ENCODE measurements around the gene CAB39L. TPM values are rescaled to one million over a fixed set of nuclear protein-coding genes. Genes with fewer than 3 reads are reported as not detected.
A peak's percentile ranks its signal among the peaks of the same experiment; 100 is the strongest.

CAB39L gene
- total RNA-seq, 1 donor from 2014 or later: 8.8 TPM

DNA sequence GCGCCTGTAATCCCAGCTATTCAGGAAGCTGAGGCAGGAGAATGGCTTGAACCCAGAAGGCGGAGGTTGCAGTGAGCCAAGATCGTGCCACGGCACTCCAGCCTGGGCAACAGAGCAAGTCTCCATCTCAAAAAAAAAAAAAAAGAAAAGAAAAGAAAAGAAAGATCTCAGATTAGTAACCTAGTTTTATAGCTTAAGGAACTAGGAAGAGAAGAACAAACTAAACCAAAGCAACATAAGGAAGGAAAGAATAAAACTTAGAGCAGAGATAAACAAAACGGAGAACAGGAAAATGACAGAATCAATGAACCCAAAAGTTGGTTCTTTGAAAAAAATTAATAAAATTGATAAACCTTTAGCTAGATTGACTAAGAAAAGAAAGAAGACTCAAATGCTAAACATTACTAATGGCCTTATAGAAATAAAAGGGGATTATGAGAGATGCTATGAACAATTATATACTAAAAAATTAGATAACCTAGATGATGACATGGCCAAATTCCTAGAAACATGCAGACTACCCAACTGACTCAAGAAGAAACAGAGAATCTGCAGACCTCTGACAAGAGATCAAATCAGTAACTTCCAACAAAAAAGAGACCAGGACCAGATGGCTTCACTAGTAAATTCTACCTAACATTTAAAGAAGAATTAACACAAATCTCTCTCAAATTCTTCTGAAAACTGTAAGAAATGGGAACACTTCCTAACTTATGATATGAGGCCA, 127.9 kb downstream of the CAB39L start:
- Mint-ChIP-seq H3K4me3 (ENCODE audit: low read depth) (no peak overlapping the region), H3K36me3 (ENCODE audit: insufficient read depth) (peaks cover 4% of the 10 kb centered on the region), H3K27ac (no peak overlapping the region), H3K9me3 (ENCODE audit: low read depth) (no peaks in the 10 kb centered on the region), H3K4me1 (ENCODE audit: low read depth) (peaks cover 2% of the 10 kb centered on the region), H3K27me3 (no peaks in the 10 kb centered on the region)
- TF ChIP-seq, protein P1, sequence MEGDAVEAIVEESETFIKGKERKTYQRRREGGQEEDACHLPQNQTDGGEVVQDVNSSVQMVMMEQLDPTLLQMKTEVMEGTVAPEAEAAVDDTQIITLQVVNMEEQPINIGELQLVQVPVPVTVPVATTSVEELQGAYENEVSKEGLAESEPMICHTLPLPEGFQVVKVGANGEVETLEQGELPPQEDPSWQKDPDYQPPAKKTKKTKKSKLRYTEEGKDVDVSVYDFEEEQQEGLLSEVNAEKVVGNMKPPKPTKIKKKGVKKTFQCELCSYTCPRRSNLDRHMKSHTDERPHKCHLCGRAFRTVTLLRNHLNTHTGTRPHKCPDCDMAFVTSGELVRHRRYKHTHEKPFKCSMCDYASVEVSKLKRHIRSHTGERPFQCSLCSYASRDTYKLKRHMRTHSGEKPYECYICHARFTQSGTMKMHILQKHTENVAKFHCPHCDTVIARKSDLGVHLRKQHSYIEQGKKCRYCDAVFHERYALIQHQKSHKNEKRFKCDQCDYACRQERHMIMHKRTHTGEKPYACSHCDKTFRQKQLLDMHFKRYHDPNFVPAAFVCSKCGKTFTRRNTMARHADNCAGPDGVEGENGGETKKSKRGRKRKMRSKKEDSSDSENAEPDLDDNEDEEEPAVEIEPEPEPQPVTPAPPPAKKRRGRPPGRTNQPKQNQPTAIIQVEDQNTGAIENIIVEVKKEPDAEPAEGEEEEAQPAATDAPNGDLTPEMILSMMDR (IDR thresholded peaks at IDR 0.05; ENCODE audit: unreplicated experiment): no peak
- no peak for DNase-seq (ENCODE audit: low spot score, unreplicated experiment)

DNA sequence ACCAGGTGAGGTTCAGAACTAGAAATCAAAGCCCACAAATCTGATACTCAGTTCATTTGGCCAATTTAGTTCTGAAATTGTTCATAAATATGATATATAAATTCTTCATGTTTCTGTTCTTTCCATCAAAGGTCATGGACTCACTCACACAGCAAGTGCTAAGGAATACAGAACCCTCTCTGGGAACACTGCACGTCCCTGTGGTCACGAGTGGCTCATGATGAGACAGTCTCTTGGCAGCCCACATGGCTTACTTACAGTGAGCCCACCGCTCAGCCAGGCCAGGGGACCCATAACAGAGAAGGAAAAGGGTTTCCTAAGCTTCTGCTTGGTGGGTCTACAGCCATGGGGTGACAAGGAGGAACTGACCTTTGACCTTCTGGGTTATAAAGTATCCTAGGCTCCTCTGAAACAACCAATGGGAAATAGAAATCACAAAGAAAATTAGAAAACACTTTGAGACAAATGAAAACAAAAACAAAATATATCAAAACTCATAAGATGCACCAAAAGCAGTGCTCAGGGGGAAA, 128.8 kb downstream of the CAB39L start:
- H3K36me3 Mint-ChIP-seq (ENCODE audit: insufficient read depth): peaks cover 4% of the 10 kb centered on the region
- no peak overlapping the region for H3K27ac Mint-ChIP-seq
- no peak overlapping the region for H3K4me3 Mint-ChIP-seq (ENCODE audit: low read depth)
- H3K4me1 Mint-ChIP-seq (ENCODE audit: low read depth): peaks cover 2% of the 10 kb centered on the region
- H3K9me3 Mint-ChIP-seq (ENCODE audit: low read depth): no peaks in the 10 kb centered on the region
- DNase-seq (ENCODE audit: low spot score, unreplicated experiment): no peak
- TF ChIP-seq, protein P1 (IDR thresholded peaks at IDR 0.05; ENCODE audit: unreplicated experiment): no peak
- no peaks in the 10 kb centered on the region for H3K27me3 Mint-ChIP-seq

DNA sequence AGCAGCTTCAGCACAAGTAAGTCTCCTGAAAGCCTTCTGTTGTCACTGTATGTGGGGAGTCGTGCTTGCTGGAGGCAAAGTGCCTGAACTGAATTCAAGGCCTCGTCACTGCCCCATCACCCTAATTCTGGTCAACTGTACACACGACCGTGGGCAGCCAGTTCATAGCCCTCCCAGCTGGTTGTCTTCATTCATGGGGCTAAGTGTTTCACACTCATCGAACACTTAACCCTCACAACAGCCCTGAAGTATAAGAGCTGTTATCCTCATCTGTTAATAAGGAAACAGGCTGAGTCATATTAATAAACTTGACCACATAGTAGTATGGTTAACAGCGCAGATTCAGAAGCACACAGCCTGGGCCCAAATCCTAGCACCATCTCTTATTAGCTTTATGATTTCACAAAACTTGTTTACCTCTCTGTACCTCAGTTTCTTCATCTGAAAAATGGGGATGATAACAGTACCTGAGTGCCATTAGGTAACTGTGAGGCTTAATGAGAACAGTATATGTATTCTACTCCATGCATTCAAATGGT, 129.5 kb downstream of the CAB39L start:
- H3K36me3 Mint-ChIP-seq (ENCODE audit: insufficient read depth): peaks cover 4% of the 10 kb centered on the region
- no peak for DNase-seq (ENCODE audit: low spot score, unreplicated experiment)
- peak overlapping the region; percentile 49 for H3K27ac Mint-ChIP-seq
- H3K4me3 Mint-ChIP-seq (ENCODE audit: low read depth): no peak overlapping the region
- no peaks in the 10 kb centered on the region for H3K9me3 Mint-ChIP-seq (ENCODE audit: low read depth)
- TF ChIP-seq, protein P1 (IDR thresholded peaks at IDR 0.05; ENCODE audit: unreplicated experiment): no peak
- peaks cover 5% of the 10 kb centered on the region for H3K4me1 Mint-ChIP-seq (ENCODE audit: low read depth)
- H3K27me3 Mint-ChIP-seq: no peaks in the 10 kb centered on the region

DNA sequence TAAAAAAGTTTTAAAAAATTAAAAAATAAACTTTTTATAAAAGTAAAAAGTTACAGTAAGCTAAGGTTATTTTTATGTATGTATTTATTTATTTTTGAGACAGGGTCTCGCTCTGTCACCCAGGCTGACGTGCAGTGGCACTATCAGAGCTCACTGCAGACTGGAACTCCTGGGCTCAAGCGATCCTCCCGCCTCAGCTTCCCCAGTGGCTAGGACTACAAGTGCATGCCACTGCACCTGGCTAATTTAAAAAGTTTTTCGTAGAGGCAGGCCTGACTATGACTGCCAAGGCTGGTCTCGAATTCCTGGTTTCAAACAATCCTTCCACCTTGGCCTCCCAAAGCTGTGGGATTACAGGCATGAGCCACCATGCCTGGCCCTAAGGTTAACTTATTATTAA, 132.0 kb downstream of the CAB39L start:
- no peak overlapping the region for H3K4me3 Mint-ChIP-seq (ENCODE audit: low read depth)
- no peaks in the 10 kb centered on the region for H3K9me3 Mint-ChIP-seq (ENCODE audit: low read depth)
- H3K27ac Mint-ChIP-seq: no peak overlapping the region
- TF ChIP-seq, protein P1 (IDR thresholded peaks at IDR 0.05; ENCODE audit: unreplicated experiment): no peak
- H3K36me3 Mint-ChIP-seq (ENCODE audit: insufficient read depth): peaks cover 2% of the 10 kb centered on the region
- peaks cover 20% of the 10 kb centered on the region for H3K4me1 Mint-ChIP-seq (ENCODE audit: low read depth)
- no peaks in the 10 kb centered on the region for H3K27me3 Mint-ChIP-seq
- DNase-seq (ENCODE audit: low spot score, unreplicated experiment): no peak

DNA sequence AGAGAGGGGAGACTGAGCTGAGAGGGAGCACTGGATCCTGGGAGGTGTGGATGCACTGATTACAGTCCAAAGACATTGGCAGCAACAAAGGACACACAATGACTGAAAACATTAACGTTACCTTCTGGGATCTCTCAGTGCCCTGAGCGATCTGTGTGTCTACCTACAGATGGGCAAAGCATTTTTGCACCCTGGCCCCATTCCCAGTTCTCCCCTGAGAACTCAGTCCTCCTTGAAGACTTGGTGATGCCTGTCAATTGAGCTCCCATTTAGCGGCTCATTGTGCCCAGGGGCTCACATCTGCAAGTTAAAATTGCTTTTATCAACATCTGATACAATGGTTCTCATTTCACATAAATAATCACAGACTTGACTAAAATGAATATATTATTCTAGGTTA, 133.6 kb downstream of the CAB39L start:
- no peaks in the 10 kb centered on the region for H3K9me3 Mint-ChIP-seq (ENCODE audit: low read depth)
- H3K4me1 Mint-ChIP-seq (ENCODE audit: low read depth): peaks cover 20% of the 10 kb centered on the region
- DNase-seq (ENCODE audit: low spot score, unreplicated experiment): no peak
- no peak overlapping the region for H3K27ac Mint-ChIP-seq
- H3K4me3 Mint-ChIP-seq (ENCODE audit: low read depth): no peak overlapping the region
- no peaks in the 10 kb centered on the region for H3K27me3 Mint-ChIP-seq
- no peaks in the 10 kb centered on the region for H3K36me3 Mint-ChIP-seq (ENCODE audit: insufficient read depth)
- TF ChIP-seq, protein P1 (IDR thresholded peaks at IDR 0.05; ENCODE audit: unreplicated experiment): no peak

Measured in progenitor cell of endocrine pancreas (in vitro differentiated cells).